H1 (cell line): ENCODE results near the gene GBP7. TPM values are rescaled to one million over a fixed set of nuclear protein-coding genes. Genes with fewer than 3 reads are reported as not detected.

Experiments
- CTCF ChIA-PET: fragments of 300-600 bp; sonication (Branson Sonifier 250); formaldehyde crosslinking; loops from one replicate; lab custom pipeline; 2021; ENCODE audit not compliant: partially characterized antibody; lab: Charles Lee
- POLR2A ChIA-PET: fragments of 300-600 bp; sonication (Branson Sonifier 250); formaldehyde crosslinking; loops from one replicate; lab custom pipeline; 2021; ENCODE audit warnings: inconsistent platforms; ENCODE audit not compliant: partially characterized antibody; lab: Charles Lee
- DNase-seq, 2 experiments: peaks; one replicate each; pipeline versions ENCODE4 v3.0.0 to v3.0.0-alpha.2; 2010 to 2022; ENCODE audit warnings: low spot score in 2 of 2, low read depth in 1 of 2, mixed read lengths in 1 of 2
- FAIRE-seq: peaks from 2 replicates; lab custom pipeline; 2011; peaks lifted over from hg19 to GRCh38; lab: Jason Lieb, UNC
- H2AFZ ChIP-seq: 2 replicates; pipeline ENCODE4 v1.8.1; 2012; ENCODE audit warnings: low read length, inconsistent platforms
- H2AK5ac ChIP-seq: 2 replicates; pipeline ENCODE4 v1.6.1; 2013; ENCODE audit warnings: low read depth, low read length
- H2BK120ac ChIP-seq: replicated peaks from 2 replicates; pipeline ENCODE3; 2013; ENCODE audit warnings: low read depth, low read length, inconsistent platforms
- H2BK12ac ChIP-seq: 2 replicates; pipeline ENCODE4 v1.6.1; 2013; ENCODE audit warnings: low read depth, low read length
- H2BK15ac ChIP-seq: 2 replicates; pipeline ENCODE4 v1.6.1; 2013; ENCODE audit warnings: low read length
- H2BK20ac ChIP-seq: 2 replicates; pipeline ENCODE4 v1.6.1; 2013; ENCODE audit warnings: low read length
- H2BK5ac ChIP-seq: 2 replicates; pipeline ENCODE4 v1.6.1; 2013; ENCODE audit warnings: low read depth, low read length
- H3K14ac ChIP-seq: 2 replicates; pipeline ENCODE4 v1.6.1; 2013; ENCODE audit warnings: inconsistent platforms; ENCODE audit not compliant: insufficient read length
- H3K18ac ChIP-seq: 2 replicates; pipeline ENCODE4 v1.6.1; 2013; ENCODE audit warnings: low read length; ENCODE audit errors: extremely low read depth
- H3K23ac ChIP-seq: 2 replicates; pipeline ENCODE4 v1.6.1; 2013; ENCODE audit warnings: inconsistent platforms; ENCODE audit not compliant: insufficient read length
- H3K23me2 ChIP-seq: 2 replicates; pipeline ENCODE4 v1.6.1; 2013; ENCODE audit warnings: low read depth, low read length
- H3K27ac ChIP-seq: 2 replicates; pipeline ENCODE4 v1.6.1; 2011; ENCODE audit warnings: low read depth, low read length, inconsistent platforms
- H3K27me3 ChIP-seq, 4 experiments: replicated peaks in 1 of 4; 1 replicate in 1 of 4; 2 replicates in 3 of 4; pipeline versions ENCODE4 v1.6.1 to v1.8.1; 2011 to 2013; ENCODE audit warnings: low read length in 3 of 4, mild to moderate bottlenecking in 3 of 4, inconsistent platforms in 2 of 4, mixed read lengths in 2 of 4, moderate library complexity in 1 of 4; ENCODE audit not compliant: control insufficient read depth in 3 of 4, insufficient read depth in 3 of 4; ENCODE audit errors: extremely low read depth in 1 of 4
- H3K36me3 ChIP-seq, 4 experiments: 2 replicates each; pipeline versions ENCODE4 v1.6.1 to v1.8.1; 2011 to 2013; ENCODE audit warnings: mild to moderate bottlenecking in 4 of 4, low read length in 3 of 4, moderate library complexity in 2 of 4, control low read depth in 1 of 4, inconsistent platforms in 1 of 4; ENCODE audit not compliant: insufficient read depth in 4 of 4, control insufficient read depth in 2 of 4
- H3K4ac ChIP-seq: replicated peaks from 2 replicates; pipeline ENCODE3; 2013; ENCODE audit warnings: low read length, low read depth, mixed read lengths, inconsistent platforms; ENCODE audit not compliant: insufficient read length
- H3K4me1 ChIP-seq, 4 experiments: replicated peaks in 1 of 4; 1 replicate in 1 of 4; 2 replicates in 3 of 4; pipeline versions ENCODE4 v1.6.1 to v1.8.1; 2011 to 2013; ENCODE audit warnings: low read length in 3 of 4, inconsistent platforms in 2 of 4, mixed read lengths in 1 of 4; ENCODE audit not compliant: insufficient read depth in 4 of 4, control insufficient read depth in 3 of 4
- H3K4me2 ChIP-seq, 2 experiments: 2 replicates each; pipeline versions ENCODE4 v1.6.1 to v1.8.1; 2011 to 2013; ENCODE audit warnings: low read depth in 2 of 2, low read length in 2 of 2, control low read depth in 1 of 2, inconsistent platforms in 1 of 2, mild to moderate bottlenecking in 1 of 2; ENCODE audit not compliant: insufficient read depth in 1 of 2
- H3K4me3 ChIP-seq, 4 experiments: fragments of 200-600, 300-600 bp in 1 of 4; sonication (generic), shearing (Covaris generic), sonication (Bioruptor Twin) in 1 of 4; 2 replicates each; pipeline versions ENCODE4 v1.5.1 to v1.8.1; 2011 to 2016; ENCODE audit warnings: low read length in 4 of 4, low read depth in 3 of 4, control low read depth in 2 of 4, inconsistent platforms in 2 of 4, mild to moderate bottlenecking in 2 of 4, mixed read lengths in 1 of 4, moderate library complexity in 1 of 4; ENCODE audit not compliant: insufficient read depth in 2 of 4; ENCODE audit errors: extremely low read depth in 1 of 4
- H3K56ac ChIP-seq: replicated peaks from 2 replicates; pipeline ENCODE3; 2013; ENCODE audit warnings: low read depth, mild to moderate bottlenecking, mixed read lengths, low read length, inconsistent platforms; ENCODE audit not compliant: insufficient read length
- H3K79me1 ChIP-seq: 2 replicates; pipeline ENCODE4 v1.6.1; 2013; ENCODE audit warnings: low read depth, low read length, control low read depth
- H3K79me2 ChIP-seq, 2 experiments: 2 replicates each; pipeline versions ENCODE4 v1.6.1 to v1.8.1; 2012 to 2013; ENCODE audit warnings: low read length in 2 of 2, mild to moderate bottlenecking in 2 of 2, inconsistent platforms in 1 of 2; ENCODE audit not compliant: insufficient read depth in 2 of 2, control insufficient read depth in 1 of 2
- H3K9ac ChIP-seq, 4 experiments: replicated peaks in 1 of 4; 1 replicate in 1 of 4; 2 replicates in 3 of 4; pipeline versions ENCODE4 v1.6.1 to v1.8.1; 2011 to 2013; ENCODE audit warnings: low read depth in 3 of 4, low read length in 3 of 4, control low read depth in 2 of 4, mild to moderate bottlenecking in 2 of 4, moderate library complexity in 2 of 4, inconsistent platforms in 1 of 4; ENCODE audit errors: extremely low read depth in 1 of 4
- H3K9me3 ChIP-seq, 2 experiments: 2 replicates each; pipeline versions ENCODE4 v1.6.1 to v1.8.1; 2012 to 2013; ENCODE audit warnings: mild to moderate bottlenecking in 2 of 2, moderate library complexity in 2 of 2, control low read depth in 1 of 2, inconsistent platforms in 1 of 2, low read depth in 1 of 2, low read length in 1 of 2, mixed read lengths in 1 of 2; ENCODE audit not compliant: insufficient read depth in 2 of 2
- H4K20me1 ChIP-seq, 2 experiments: replicated peaks in 1 of 2; 2 replicates each; pipeline versions ENCODE3 to v1.8.1; 2011 to 2013; ENCODE audit warnings: inconsistent platforms in 2 of 2, low read length in 2 of 2, mild to moderate bottlenecking in 1 of 2; ENCODE audit not compliant: insufficient read depth in 2 of 2, control insufficient read depth in 1 of 2
- H4K5ac ChIP-seq: 2 replicates; pipeline ENCODE4 v1.6.1; 2013; ENCODE audit warnings: low read length, low read depth, mixed read lengths, inconsistent platforms; ENCODE audit not compliant: insufficient read length
- H4K8ac ChIP-seq: 2 replicates; pipeline ENCODE4 v1.8.0; 2013; ENCODE audit warnings: mild to moderate bottlenecking, moderate library complexity, low read length, inconsistent platforms; ENCODE audit not compliant: insufficient read depth; ENCODE audit errors: extremely low read depth
- H4K91ac ChIP-seq: replicated peaks from 2 replicates; pipeline ENCODE3; 2013; ENCODE audit warnings: low read length, mixed read lengths, inconsistent platforms; ENCODE audit not compliant: insufficient read length
- BACH1 ChIP-seq: IDR thresholded peaks from 2 replicates; pipeline ENCODE4 v1.6.1; 2012; ENCODE audit warnings: low read length, improper control_type of control experiment
- CHD1 ChIP-seq: IDR thresholded peaks from 2 replicates; pipeline ENCODE4 v1.6.1; 2012; ENCODE audit warnings: low read depth, low read length, improper control_type of control experiment
- ZNF274 ChIP-seq: IDR thresholded peaks from 2 replicates; pipeline ENCODE4 v1.7.0; 2012; ENCODE audit warnings: low read length, borderline replicate concordance; ENCODE audit errors: extremely low read depth
- WGBS, 2 experiments: shearing (Covaris generic) in 1 of 2; methylation state at CpG; one replicate each; pipeline versions ENCODE4 v1.1.6 to v1.1.7; 2013 to 2015; ENCODE audit warnings: low lambda C conversion rate in 2 of 2, mixed read lengths in 2 of 2, inconsistent platforms in 1 of 2, low coverage in 1 of 2, missing lambda C conversion rate in 1 of 2; ENCODE audit not compliant: insufficient replicate concordance in 2 of 2, insufficient coverage in 1 of 2, insufficient read length in 1 of 2; ENCODE audit errors: extremely low coverage in 1 of 2, missing lambda C conversion rate in 1 of 2; 5-methylcytosine and 5-hydroxymethylcytosine counted together
- polyA plus RNA-seq, 7 experiments: library from polyadenylated mRNA; depleted of rRNA in 3 of 7; stranded (reverse) in 5 of 7; unstranded in 2 of 7; fragments of >200 nt in 5 of 7; fragments of 200-250 nt in 2 of 7; gene quantifications; 1 replicate in 5 of 7; 2 replicates in 1 of 7; 4 replicates in 1 of 7; pipeline versions ENCODE4 v1.2.1 to v1.2.3, GENCODE V29; 2011 to 2013; ENCODE audit warnings: missing spikeins in 2 of 7, mixed read lengths in 2 of 7
- total RNA-seq: library from RNA; stranded (reverse); fragmentation: NEBNext Ultra II Directional; extraction: Animal tissue kit (Norgen Biotek cat#: 25700); gene quantifications from 2 replicates; pipeline ENCODE4 v1.2.1, GENCODE V29; 2021

Gene GBP7
- total and polyA plus RNA-seq, 2 of the 8 experiments (the other 6 are each of a cell fraction or from before 2014, with no cell fraction given), result not detected

- Histone ChIP-seq H4K5ac (no peak overlapping the region), H3K9ac (no peak overlapping the region), H3K36me3 (no peaks in the 10 kb centered on the region; a peak in 1 of 8 replicates), H3K27me3 (no peaks in the 10 kb centered on the region), H3K27ac (no peak overlapping the region), H2BK20ac (no peak overlapping the region), H4K8ac (no peak overlapping the region), H3K4ac (no peak overlapping the region), H2BK12ac (no peak overlapping the region), H2BK120ac (no peak overlapping the region), H3K9me3 (peaks cover 29% of the 10 kb centered on the region in 2 experiments), H3K18ac (no peak overlapping the region), H3K56ac (no peak overlapping the region), H4K20me1 (no peaks in the 10 kb centered on the region), H3K4me2 (no peak overlapping the region), H2AK5ac (no peak overlapping the region), H3K23ac (no peak overlapping the region), H3K4me3 (no peak overlapping the region), H3K23me2 (no peaks in the 10 kb centered on the region), H3K4me1 (no peaks in the 10 kb centered on the region), H2AFZ (no peak overlapping the region), H4K91ac (no peak overlapping the region), H3K79me2 (no peaks in the 10 kb centered on the region), H2BK5ac (no peak overlapping the region), H3K14ac (no peak overlapping the region), H2BK15ac (no peak overlapping the region), H3K79me1 (no peaks in the 10 kb centered on the region)
- ChIA-PET POLR2A (interaction anchor here (1.3 kb wide), 1 partner anchor 10 kb away, joined by 3 read pairs; no protein-coding TSS in a partner anchor), CTCF (no interaction called here)
- no peak for FAIRE-seq
- WGBS, 2 experiments, result 85% methylated on average over 3 of the region's 3 CpGs; no CpG with 5 or more reads in 1 of the 2 experiments
- DNase-seq, result no peak
- TF ChIP-seq BACH1, result no peak
- no peak for TF ChIP-seq CHD1
- TF ChIP-seq ZNF274, result no peak
Measured at GRCh38 chr1:89206373-89206772, 30.6 kb upstream of the GBP7 start.
